Activated naive CD4-positive, alpha-beta T cell treated with anti-CD3 and anti-CD28 coated beads, Interleukin-2, amount 50 U/mL, for 24 hours (primary cell): ENCODE measurements around the gene GABRD.

Source experiments
- H3K27ac Mint-ChIP-seq: one replicate; pipeline ENCODE4 v1.8.0; 2021; ENCODE audit warnings: mild to moderate bottlenecking, mixed read lengths
- H3K27me3 Mint-ChIP-seq: one replicate; pipeline ENCODE4 v1.8.0; 2021; ENCODE audit warnings: mixed read lengths
- H3K36me3 Mint-ChIP-seq: one replicate; pipeline ENCODE4 v1.8.0; 2021; ENCODE audit warnings: mixed read lengths
- H3K4me1 Mint-ChIP-seq: one replicate; pipeline ENCODE4 v1.8.0; 2021; ENCODE audit warnings: mixed read lengths
- H3K4me3 Mint-ChIP-seq: one replicate; pipeline ENCODE4 v1.8.0; 2021; ENCODE audit warnings: mild to moderate bottlenecking, mixed read lengths
- H3K9me3 Mint-ChIP-seq: one replicate; pipeline ENCODE4 v1.8.0; 2021; ENCODE audit warnings: mixed read lengths

GABRD gene

DNA sequence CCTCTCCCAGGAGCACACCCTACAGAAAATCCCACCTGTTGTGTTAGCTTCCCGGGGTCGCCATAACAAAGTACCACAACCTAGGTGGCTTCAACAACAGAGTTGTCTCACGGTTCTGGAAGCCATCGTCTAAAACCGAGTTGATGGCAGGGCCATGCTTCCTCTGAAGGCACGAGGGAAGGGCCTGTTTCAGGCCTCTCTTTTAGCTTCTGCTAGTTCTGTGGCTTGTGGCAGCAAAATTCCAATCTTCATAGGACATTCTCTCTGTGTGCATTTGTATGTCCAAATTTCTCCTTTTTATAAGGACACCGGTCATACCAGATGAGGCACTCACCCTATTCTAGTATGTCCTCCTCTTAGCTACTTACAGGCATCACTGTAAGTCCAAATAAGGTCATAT is 18.7 kb upstream of the GABRD start:
- Mint-ChIP-seq H3K4me3 (no peak overlapping the region), H3K36me3 (no peaks in the 10 kb centered on the region), H3K9me3 (no peaks in the 10 kb centered on the region), H3K27ac (no peak overlapping the region), H3K27me3 (peaks cover 24% of the 10 kb centered on the region), H3K4me1 (peaks cover 6% of the 10 kb centered on the region)

DNA sequence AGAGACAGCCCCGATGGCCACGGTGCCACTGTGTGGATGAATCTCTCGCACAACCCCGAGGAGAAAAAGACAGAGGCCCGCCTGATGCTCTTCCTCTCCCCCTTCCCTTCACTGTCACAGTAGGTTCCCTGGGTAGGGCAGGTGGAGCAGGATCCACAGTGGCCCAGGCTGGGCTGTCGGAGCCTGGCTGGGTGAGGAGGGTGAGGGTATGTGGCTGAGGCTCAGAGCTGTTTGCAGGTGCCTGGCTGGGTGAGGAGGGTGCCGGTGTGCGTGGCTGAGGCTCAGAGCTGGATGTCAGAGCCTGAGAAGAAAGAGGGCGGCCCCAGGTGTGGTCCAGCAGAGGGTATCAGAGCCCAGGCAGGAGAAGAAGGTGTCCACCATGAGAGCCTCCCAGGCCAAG is 18.3 kb upstream of the GABRD start:
- Mint-ChIP-seq H3K36me3 (no peaks in the 10 kb centered on the region), H3K27ac (peak overlapping the region; percentile 51), H3K27me3 (peaks cover 26% of the 10 kb centered on the region), H3K4me3 (no peak overlapping the region), H3K4me1 (peaks cover 6% of the 10 kb centered on the region), H3K9me3 (no peaks in the 10 kb centered on the region)

DNA sequence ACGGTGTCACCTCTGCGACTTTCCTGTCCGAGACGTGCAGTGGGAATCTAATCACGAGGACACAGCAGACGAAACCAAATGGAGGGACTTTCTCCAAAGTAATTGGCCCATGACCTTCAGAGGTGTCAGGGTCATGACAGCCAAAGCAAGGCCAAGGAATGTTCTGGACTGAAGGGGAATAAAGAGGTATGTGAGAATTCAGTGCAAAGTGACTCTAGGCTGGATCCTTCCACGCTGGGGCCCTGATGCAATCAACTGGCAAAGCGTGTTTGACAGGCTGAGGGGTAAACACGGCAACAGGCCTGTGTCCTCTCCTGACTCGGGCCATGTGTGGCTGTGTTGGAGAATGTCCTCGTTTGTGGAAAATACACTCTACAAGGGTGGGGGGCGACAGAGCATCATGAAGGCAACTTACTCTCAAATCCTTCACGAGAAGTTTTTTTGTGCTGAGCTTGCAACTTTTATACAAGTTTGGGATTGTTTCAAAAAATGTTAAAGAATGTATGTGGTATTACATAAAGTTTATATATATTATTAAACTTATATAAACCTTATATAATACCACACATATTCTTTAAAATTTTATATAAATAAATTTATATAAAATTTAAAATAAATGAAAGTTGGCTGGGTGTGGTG is 17.3 kb upstream of the GABRD start:
- peaks cover 28% of the 10 kb centered on the region for H3K27me3 Mint-ChIP-seq
- H3K9me3 Mint-ChIP-seq, result no peaks in the 10 kb centered on the region
- H3K27ac Mint-ChIP-seq, result peak overlapping the region; percentile 41
- no peaks in the 10 kb centered on the region for H3K4me1 Mint-ChIP-seq
- no peak overlapping the region for H3K4me3 Mint-ChIP-seq
- no peaks in the 10 kb centered on the region for H3K36me3 Mint-ChIP-seq

DNA sequence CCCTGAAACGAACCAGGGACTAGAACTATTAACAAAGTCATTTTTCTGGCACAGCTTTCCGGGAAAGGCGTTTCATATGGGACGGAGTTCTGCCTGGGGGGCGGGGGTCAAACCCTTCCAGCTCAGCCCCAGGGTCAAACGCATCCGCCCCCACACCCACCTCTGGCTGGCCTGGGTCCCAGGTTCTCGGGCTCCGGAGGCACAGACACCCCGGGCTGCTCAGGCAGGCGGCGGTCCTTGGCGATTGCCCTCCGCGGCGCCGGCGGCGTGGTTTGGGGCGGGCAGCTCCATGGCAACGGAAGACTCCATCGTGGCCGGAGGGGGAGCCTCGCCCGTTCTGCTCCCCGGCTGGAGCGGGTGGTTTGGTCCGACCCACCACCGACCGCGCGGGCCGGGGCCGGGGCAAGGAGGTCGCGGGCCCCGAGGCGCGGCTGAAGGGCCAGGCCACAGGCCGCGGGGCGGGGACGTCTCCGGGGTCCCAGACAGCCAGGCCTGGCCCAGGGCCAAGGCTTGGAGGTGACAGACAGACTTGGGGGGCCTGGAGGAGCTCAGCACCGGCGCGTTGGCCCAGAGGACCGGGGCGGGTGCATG is 15.5 kb upstream of the GABRD start, which contains the start of gene CFAP74:
TSS of gene CFAP74 (minus strand) at position 246 of the 591 bp plus-strand sequence. CDS start 12,830 bp downstream, outside the sequence.
- Mint-ChIP-seq H3K36me3 (no peaks in the 10 kb centered on the region), H3K9me3 (no peaks in the 10 kb centered on the region), H3K27me3 (peaks cover 29% of the 10 kb centered on the region), H3K27ac (no peak within 1 kb of the TSS), H3K4me1 (no peaks in the 10 kb centered on the region), H3K4me3 (no peak within 1 kb of the TSS)

DNA sequence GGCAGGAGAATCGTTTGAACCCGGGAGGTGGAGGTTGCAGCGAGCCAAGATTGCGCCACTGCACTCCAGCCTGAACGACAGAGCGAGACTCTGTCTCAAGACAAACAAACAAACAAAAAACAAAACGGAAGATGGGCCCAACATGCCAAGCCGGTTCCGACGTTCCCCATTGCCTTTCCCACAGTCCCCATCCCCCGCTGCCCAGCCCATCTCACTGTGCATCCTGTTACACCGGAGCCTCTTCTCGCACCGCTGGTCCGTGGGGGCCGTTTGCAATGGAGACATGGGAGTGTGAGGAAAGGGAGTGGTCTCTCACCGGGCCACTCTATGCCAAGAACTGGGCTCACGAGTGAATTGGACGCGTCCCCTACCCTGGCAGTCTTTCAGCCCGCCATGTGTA is 14.3 kb upstream of the GABRD start:
- H3K4me3 Mint-ChIP-seq, result no peak overlapping the region
- H3K4me1 Mint-ChIP-seq, result no peaks in the 10 kb centered on the region
- no peak overlapping the region for H3K27ac Mint-ChIP-seq
- H3K27me3 Mint-ChIP-seq, result peaks cover 26% of the 10 kb centered on the region
- H3K9me3 Mint-ChIP-seq, result no peaks in the 10 kb centered on the region
- H3K36me3 Mint-ChIP-seq, result no peaks in the 10 kb centered on the region

DNA sequence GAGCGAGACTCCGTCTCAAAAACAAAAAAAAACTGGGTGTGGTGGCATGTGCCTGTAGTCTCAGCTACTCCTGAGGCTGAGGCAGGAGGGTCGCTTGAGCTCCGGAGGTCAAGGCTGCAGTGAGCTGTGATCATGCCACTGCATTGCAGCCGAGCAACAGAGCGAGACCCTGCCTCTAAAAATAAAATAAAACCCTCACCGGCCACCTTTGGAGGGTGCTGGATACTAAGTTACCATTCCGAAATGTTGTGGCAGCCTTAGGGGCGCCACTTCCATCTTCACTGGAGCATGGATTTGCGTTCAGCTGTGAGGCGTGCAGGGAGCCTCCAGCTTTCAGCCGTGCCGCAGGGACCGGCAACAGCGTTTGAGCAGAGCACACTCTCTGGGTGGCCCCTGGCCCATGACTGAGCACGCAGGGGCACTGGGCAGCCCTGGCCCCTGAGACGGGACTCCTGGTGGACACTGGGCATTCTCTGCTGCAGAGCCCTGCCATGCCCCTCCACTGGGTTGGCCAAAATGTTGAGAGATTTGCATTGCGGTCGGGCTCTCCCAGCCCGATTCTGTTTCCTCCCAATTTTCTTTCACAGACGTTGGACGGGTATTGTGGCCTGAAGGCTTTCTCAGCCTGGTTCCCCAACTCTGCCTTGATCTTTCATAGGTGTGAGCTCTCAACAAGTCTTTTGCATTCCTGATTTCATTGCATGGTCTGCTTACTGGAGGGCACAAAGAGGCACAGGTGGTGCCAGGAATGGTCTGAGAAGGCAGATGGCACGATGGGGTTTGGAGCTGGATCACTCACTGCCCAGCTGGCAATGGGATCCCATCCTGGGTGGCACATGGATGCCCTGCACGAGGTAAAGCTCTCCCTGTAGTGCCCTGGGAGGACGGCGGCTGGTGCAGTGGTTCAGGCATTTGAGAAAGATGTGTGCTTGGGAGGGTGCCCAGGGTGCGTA is 9.8 kb upstream of the GABRD start:
- H3K27ac Mint-ChIP-seq, result no peak overlapping the region
- no peak overlapping the region for H3K4me3 Mint-ChIP-seq
- no peaks in the 10 kb centered on the region for H3K4me1 Mint-ChIP-seq
- no peaks in the 10 kb centered on the region for H3K36me3 Mint-ChIP-seq
- H3K27me3 Mint-ChIP-seq, result peaks cover 12% of the 10 kb centered on the region
- H3K9me3 Mint-ChIP-seq, result no peaks in the 10 kb centered on the region

DNA sequence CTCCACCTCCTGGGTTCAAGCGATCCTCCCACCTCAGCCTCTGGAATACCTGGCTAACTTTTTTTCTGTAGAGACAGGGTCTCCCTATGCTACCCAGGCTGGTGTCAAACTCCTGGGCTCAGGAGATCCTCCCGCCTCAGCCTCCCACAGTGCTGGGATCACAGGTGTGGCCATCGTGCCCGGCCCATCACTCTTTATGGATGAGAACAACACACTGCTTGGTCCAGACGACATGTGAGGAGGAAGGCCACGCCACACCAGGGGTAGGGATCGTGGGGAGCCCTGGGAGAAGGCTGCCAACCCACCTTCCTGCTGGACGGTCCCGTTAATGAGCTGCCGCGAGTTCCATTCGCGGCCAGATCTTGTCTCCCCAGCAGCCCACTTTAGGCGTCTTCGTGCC is 5.0 kb upstream of the GABRD start:
- peaks cover 21% of the 10 kb centered on the region for H3K27me3 Mint-ChIP-seq
- no peak overlapping the region for H3K4me3 Mint-ChIP-seq
- no peaks in the 10 kb centered on the region for H3K9me3 Mint-ChIP-seq
- peaks cover 5% of the 10 kb centered on the region for H3K4me1 Mint-ChIP-seq
- H3K36me3 Mint-ChIP-seq, result peaks cover 2% of the 10 kb centered on the region
- no peak overlapping the region for H3K27ac Mint-ChIP-seq

DNA sequence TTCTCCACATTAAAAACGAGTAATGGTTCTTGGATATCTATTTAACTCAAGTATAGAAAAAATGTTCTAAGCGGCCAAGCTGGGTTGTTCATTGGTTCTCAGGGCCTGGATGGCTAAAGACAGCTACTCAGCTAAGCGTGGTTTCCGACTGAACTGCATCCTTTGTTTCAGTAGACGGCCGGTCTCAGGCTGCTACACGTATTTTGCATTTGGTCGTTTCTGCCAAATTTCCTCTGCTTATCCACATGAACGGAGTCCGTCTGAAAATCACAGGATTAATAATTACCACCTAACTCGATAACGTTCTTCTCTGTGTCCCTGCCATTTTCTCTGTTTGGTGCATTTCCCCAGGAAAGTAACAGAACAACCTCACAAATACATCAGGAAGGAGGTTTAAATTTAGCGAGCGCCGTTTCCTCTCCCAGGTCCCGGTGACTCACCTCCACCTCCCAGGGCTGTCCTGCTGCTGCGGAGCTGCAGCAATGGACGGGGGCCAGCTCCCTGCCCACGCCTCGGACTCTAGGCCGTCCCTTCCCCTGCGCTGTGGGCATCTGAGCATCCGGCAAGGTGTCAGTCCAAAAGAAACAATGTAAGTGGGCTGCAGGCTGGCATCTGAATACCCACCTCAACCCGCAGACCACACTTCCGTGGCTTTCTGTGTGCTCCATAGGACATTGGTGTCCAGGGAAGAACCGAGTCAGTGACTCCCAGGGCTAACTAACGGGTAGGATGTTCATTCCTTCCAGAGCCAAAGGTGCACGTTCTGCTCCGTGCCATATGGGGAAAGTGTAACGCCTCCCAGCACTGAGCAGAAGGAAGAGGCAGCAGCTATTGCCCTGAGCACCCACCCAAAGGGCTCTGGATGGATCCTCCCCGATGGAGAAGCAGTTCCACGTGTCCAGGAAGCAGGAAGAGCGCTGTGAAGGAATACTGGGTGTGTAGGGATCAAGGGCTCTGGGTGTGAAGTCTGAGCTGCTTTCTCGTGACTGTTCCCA is 4.1 kb upstream of the GABRD start:
- Mint-ChIP-seq H3K4me3 (no peak overlapping the region), H3K4me1 (peaks cover 5% of the 10 kb centered on the region), H3K27me3 (peaks cover 23% of the 10 kb centered on the region), H3K36me3 (peaks cover 2% of the 10 kb centered on the region), H3K9me3 (no peaks in the 10 kb centered on the region), H3K27ac (no peak overlapping the region)

DNA sequence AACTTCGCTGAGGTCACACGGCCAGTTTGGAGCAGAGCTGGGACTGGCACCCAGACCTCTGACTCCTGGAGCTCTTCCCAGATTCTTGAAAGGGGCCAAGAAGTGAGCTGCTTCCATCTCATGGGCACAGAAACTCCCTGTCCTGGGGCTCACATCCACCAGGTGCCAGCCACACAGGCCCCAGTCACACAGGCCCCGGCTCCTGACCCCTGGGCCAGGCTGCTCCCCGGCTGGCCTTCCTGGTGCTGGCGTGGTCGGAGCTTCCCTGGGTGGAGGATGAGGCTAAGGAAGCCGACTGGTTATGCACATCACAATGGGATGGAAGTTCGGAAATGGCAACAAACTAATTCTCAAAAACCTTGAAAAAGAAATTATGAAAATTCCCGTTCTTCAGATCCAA is 3.0 kb upstream of the GABRD start:
- Mint-ChIP-seq H3K36me3 (peaks cover 2% of the 10 kb centered on the region), H3K4me3 (no peak overlapping the region), H3K27ac (no peak overlapping the region), H3K27me3 (peaks cover 30% of the 10 kb centered on the region), H3K4me1 (peaks cover 5% of the 10 kb centered on the region), H3K9me3 (no peaks in the 10 kb centered on the region)

DNA sequence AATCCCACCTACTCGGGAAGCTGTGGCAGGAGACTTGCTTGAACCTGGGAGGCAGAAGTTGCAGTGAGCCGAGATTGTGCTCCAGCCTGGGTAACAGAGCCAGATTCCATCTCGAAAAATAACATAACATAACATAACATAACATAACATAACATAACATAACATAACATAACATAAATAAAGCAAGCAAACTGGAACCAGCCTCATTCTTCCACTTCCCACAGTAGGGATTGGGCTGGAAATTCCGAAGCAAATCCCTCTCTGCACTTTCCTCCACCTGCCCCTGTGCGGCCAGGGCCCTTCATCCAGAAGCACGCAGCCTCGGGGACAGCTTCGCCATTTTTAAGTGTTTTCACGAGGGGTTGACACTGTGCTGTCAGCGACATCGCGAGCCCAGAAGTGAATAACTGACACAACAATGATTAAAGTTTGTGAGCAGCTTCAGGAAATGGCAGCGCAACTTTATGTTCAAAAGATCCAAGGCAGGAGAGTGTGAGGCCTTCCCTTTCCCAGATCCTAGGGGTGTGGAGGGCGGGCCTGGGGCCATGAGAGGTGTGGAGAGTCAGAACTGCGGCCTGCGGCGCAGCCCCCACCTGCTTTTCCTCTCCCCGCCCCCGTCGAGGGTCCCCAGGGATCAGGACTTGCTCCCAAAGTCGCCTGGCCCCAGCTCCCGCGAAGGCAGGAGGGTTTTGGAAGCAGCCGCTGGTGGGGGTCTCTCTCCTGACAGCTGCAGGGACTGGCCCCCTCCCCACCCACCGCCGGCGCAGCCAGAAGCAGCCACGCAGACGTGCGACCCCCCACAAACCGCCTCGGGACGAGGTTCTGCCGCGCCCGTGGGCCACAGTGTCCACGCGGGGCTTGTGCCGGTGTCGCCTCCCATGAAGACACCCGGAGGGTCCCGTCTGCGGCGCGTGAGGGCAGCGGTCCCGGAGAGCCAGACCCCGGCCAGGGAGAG is 651 bp upstream of the GABRD start:
- peak overlapping the region; percentile 76 for H3K27ac Mint-ChIP-seq
- peaks cover 40% of the 10 kb centered on the region for H3K27me3 Mint-ChIP-seq
- peaks cover 5% of the 10 kb centered on the region for H3K4me1 Mint-ChIP-seq
- H3K4me3 Mint-ChIP-seq, result peak overlapping the region; percentile 87
- H3K36me3 Mint-ChIP-seq, result peaks cover 2% of the 10 kb centered on the region
- H3K9me3 Mint-ChIP-seq, result no peaks in the 10 kb centered on the region

DNA sequence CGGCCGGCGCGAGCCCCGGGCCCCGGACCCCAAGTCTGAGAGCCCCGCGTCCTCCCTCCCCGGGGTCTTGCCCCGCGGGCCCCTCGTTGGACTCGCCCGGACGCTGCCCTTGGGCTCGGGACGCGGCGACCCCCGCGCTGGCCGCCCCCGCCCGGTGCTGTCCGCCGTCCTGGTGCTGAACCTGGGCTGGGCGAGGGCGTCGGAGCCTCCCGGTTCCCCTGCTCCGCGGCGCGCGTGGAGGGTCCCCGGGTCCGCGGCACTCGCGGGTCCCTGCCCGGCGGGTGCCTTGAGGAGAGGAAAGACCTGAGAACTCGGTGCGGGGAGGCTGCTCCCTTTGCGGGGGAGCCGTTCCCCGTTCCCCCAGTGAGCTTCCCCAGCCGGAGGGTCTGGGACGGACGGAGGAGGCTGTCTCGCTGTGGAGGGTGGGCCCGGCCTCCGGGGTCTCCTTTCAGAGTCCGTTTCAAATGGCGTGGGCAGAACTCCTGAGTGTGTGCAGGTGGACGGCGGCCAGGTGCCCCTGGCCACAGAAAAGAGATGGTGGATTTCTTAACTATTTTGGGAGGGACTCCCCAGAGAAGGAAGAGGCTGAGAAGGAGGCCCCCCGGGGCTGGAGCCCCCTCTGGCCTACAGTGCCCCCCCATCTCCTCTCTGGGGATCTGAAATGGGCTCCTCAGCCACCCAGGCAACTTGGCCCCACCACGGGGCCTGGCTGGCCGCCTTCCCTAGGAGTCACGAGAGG is 595 bp downstream of the GABRD start:
- Mint-ChIP-seq H3K27me3 (peaks cover 40% of the 10 kb centered on the region), H3K4me3 (no peak overlapping the region), H3K4me1 (peaks cover 5% of the 10 kb centered on the region), H3K9me3 (no peaks in the 10 kb centered on the region), H3K36me3 (peaks cover 2% of the 10 kb centered on the region), H3K27ac (no peak overlapping the region)

DNA sequence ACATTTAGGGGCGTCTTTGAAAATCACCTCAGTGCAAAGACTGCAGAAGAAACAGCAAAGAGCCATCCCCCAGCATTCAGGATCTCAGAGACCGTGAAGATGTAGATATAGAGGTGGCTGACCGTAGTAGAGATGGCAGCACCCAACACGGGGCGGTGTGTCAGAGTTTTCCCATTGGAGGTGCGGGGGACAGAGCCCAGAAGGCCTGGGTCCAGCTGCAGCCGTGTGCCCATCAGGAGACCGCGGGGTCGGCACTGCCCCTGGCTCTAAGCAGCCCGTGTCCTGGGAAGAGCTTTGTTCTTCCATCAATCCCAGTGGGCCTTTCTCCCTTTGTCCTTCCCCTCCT is 1.1 kb downstream of the GABRD start:
- peaks cover 40% of the 10 kb centered on the region for H3K27me3 Mint-ChIP-seq
- H3K4me1 Mint-ChIP-seq, result peaks cover 5% of the 10 kb centered on the region
- H3K4me3 Mint-ChIP-seq, result no peak overlapping the region
- H3K9me3 Mint-ChIP-seq, result no peaks in the 10 kb centered on the region
- no peak overlapping the region for H3K27ac Mint-ChIP-seq
- peaks cover 2% of the 10 kb centered on the region for H3K36me3 Mint-ChIP-seq

DNA sequence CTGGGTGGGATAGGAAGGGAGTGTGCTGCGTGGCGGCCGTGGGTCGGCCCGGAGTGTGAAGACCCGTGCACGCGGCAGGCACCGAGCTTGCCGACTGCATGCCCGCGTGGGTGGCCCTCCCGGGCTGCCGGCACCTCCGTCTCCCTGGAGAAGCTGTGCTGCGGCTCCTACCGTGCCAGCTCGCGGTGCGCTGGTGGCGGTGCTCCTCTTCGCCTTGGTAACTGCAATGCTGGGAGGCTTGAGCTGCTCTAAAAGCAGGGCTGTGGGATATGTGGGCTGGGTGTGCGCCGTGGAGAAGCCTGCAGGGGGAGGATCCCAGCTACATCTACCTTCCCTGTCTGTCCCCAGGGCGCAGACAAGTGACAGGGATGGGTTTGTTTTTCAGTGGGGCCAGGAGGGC is 2.4 kb downstream of the GABRD start:
- H3K27me3 Mint-ChIP-seq, result peaks cover 35% of the 10 kb centered on the region
- peaks cover 9% of the 10 kb centered on the region for H3K4me1 Mint-ChIP-seq
- no peak overlapping the region for H3K27ac Mint-ChIP-seq
- H3K36me3 Mint-ChIP-seq, result peaks cover 2% of the 10 kb centered on the region
- H3K4me3 Mint-ChIP-seq, result no peak overlapping the region
- no peaks in the 10 kb centered on the region for H3K9me3 Mint-ChIP-seq
